AG10803 (cell line): ENCODE results near the gene CD48.

Source experiments
- DNase-seq: peaks from one replicate; pipeline ENCODE4 v3.0.0; 2010; ENCODE audit warnings: low read depth
- H3K4me3 ChIP-seq: 2 replicates; pipeline ENCODE4 v1.5.1; 2011; ENCODE audit warnings: mild to moderate bottlenecking, low read length, control low read depth
- CTCF ChIP-seq: conservative IDR thresholded peaks from 2 replicates; pipeline ENCODE4 v1.5.1; 2011; ENCODE audit warnings: mild to moderate bottlenecking, low read length, control low read depth, inconsistent platforms

CD48 gene

GRCh38 chr1:160669276-160669675 lies 42.3 kb downstream of the CD48 start:
- TF ChIP-seq CTCF = no peak
- H3K4me3 ChIP-seq = no peak overlapping the region
- no peak for DNase-seq

- H3K4me3 ChIP-seq = no peak overlapping the region
- DNase-seq = no peak
- TF ChIP-seq CTCF = no peak
Observed at GRCh38 chr1:160667896-160668295, 43.7 kb downstream of the CD48 start.

- no peak for TF ChIP-seq CTCF
- DNase-seq = no peak
Observed at GRCh38 chr1:160666079-160666442, 45.6 kb downstream of the CD48 start.

GRCh38 chr1:160665330-160666078 lies 46.1 kb downstream of the CD48 start:
- H3K4me3 ChIP-seq = no peak overlapping the region
- TF ChIP-seq CTCF = no peak

More at GRCh38 chr1:160666079-160666442, 45.6 kb downstream of the CD48 start:
- H3K4me3 ChIP-seq = no peak overlapping the region

GRCh38 chr1:160664573-160665051 lies 47.0 kb downstream of the CD48 start:
- no peak for DNase-seq
- TF ChIP-seq CTCF = no peak
- H3K4me3 ChIP-seq = no peak overlapping the region

More at GRCh38 chr1:160665330-160666078, 46.1 kb downstream of the CD48 start:
- DNase-seq = no peak

GRCh38 chr1:160662910-160663309 lies 48.7 kb downstream of the CD48 start:
- H3K4me3 ChIP-seq = no peak overlapping the region

More at GRCh38 chr1:160662910-160663309, 48.7 kb downstream of the CD48 start:
- DNase-seq = no peak
- TF ChIP-seq CTCF = no peak
